GM23338 (cell line): ENCODE measurements around the gene ZMYM4. TPM values are rescaled to one million over a fixed set of nuclear protein-coding genes. Genes with fewer than 3 reads are reported as not detected.

Source experiments
- ATAC-seq: fragments of 200-7000 bp; cut with Tn5 transposase; 3 replicates; pipeline ENCODE4 v1.9.1; 2020
- DNase-seq: peaks from one replicate; pipeline ENCODE4 v3.0.0-alpha.2; 2015; ENCODE audit warnings: low spot score
- H2AFZ ChIP-seq: fragments of 200-600 bp; sonication (generic); 2 replicates; pipeline ENCODE4 v1.8.0; 2016; ENCODE audit warnings: antibody characterized with exemption, mild to moderate bottlenecking, moderate library complexity
- H3F3A ChIP-seq: fragments of 200-600 bp; sonication (generic); replicated peaks from 2 replicates; pipeline ENCODE4 v1.8.0; 2017; ENCODE audit warnings: antibody characterized with exemption, mixed run types, low read depth
- H3K27ac ChIP-seq: fragments of 200-600 bp; sonication (generic); 2 replicates; pipeline ENCODE4 v1.6.1; 2016; ENCODE audit warnings: low read depth
- H3K27me3 ChIP-seq: fragments of 200-600 bp; sonication (generic); 2 replicates; pipeline ENCODE4 v1.8.0; 2016; ENCODE audit warnings: mild to moderate bottlenecking, mixed run types, moderate library complexity; ENCODE audit not compliant: insufficient read depth
- H3K36me3 ChIP-seq: fragments of 200-600 bp; sonication (generic); 2 replicates; pipeline ENCODE4 v1.8.0; 2016; ENCODE audit warnings: mild to moderate bottlenecking; ENCODE audit not compliant: insufficient read depth
- H3K4me1 ChIP-seq: fragments of 200-600 bp; sonication (generic); 2 replicates; pipeline ENCODE4 v1.8.0; 2016; ENCODE audit warnings: mild to moderate bottlenecking, moderate library complexity; ENCODE audit not compliant: insufficient read depth
- H3K4me2 ChIP-seq: fragments of 200-600 bp; sonication (generic); 2 replicates; pipeline ENCODE4 v1.7.1; 2017; ENCODE audit warnings: mixed run types
- H3K4me3 ChIP-seq: fragments of 200-600 bp; sonication (generic); 2 replicates; pipeline ENCODE4 v1.6.1; 2016; ENCODE audit warnings: mixed run types
- H3K79me2 ChIP-seq: fragments of 200-600 bp; sonication (generic); replicated peaks from 2 replicates; pipeline ENCODE4 v1.8.0; 2017; ENCODE audit warnings: mild to moderate bottlenecking; ENCODE audit not compliant: insufficient read depth
- H3K9me2 ChIP-seq: fragments of 200-600 bp; sonication (generic); 2 replicates; pipeline ENCODE4 v1.8.0; 2017; ENCODE audit not compliant: insufficient read depth
- H4K20me1 ChIP-seq: fragments of 200-600 bp; sonication (generic); replicated peaks from 2 replicates; pipeline ENCODE4 v1.8.0; 2017; ENCODE audit warnings: mild to moderate bottlenecking; ENCODE audit not compliant: insufficient read depth
- H3K27ac Mint-ChIP-seq: 2 replicates; pipeline ENCODE4 v1.8.0; 2020; ENCODE audit warnings: inconsistent platforms, mild to moderate bottlenecking, moderate library complexity, mixed read lengths
- H3K27me3 Mint-ChIP-seq: 3 replicates; pipeline ENCODE4 v1.8.0; 2022; ENCODE audit warnings: low read depth, mild to moderate bottlenecking, moderate library complexity, mixed read lengths, inconsistent platforms; ENCODE audit not compliant: insufficient read depth, poor library complexity
- H3K36me3 Mint-ChIP-seq: 3 replicates; pipeline ENCODE4 v1.8.0; 2021; ENCODE audit warnings: low read depth, mild to moderate bottlenecking, inconsistent platforms, moderate library complexity, mixed read lengths
- H3K4me1 Mint-ChIP-seq: 3 replicates; pipeline ENCODE4 v1.8.0; 2020; ENCODE audit warnings: mild to moderate bottlenecking, inconsistent platforms, mixed read lengths
- H3K4me3 Mint-ChIP-seq: 3 replicates; pipeline ENCODE4 v1.8.0; 2021; ENCODE audit warnings: moderate library complexity, mild to moderate bottlenecking, inconsistent platforms, mixed read lengths
- H3K9me3 Mint-ChIP-seq: 3 replicates; pipeline ENCODE4 v1.8.0; 2020; ENCODE audit warnings: moderate library complexity, mild to moderate bottlenecking, inconsistent platforms, mixed read lengths
- CREB1 ChIP-seq: fragments of 250-450 bp; sonication (Bioruptor Pico); IDR thresholded peaks from 2 replicates; pipeline ENCODE4 v1.5.0; 2020; ENCODE audit warnings: low read depth, mild to moderate bottlenecking, moderate library complexity
- EZH2 ChIP-seq: fragments of 200-600 bp; sonication (generic); IDR thresholded peaks from one replicate; pipeline ENCODE4 v1.8.0; 2017; ENCODE audit warnings: antibody characterized with exemption, mild to moderate bottlenecking, low read depth; ENCODE audit not compliant: unreplicated experiment
- EZH2phosphoT487 ChIP-seq: fragments of 200-600 bp; sonication (generic); IDR thresholded peaks from one replicate; pipeline ENCODE4 v1.8.1; 2018; ENCODE audit warnings: antibody characterized with exemption; ENCODE audit not compliant: unreplicated experiment
- JUNB ChIP-seq: IDR thresholded peaks from one replicate; pipeline ENCODE4 v1.6.1; 2016; ENCODE audit warnings: antibody characterized with exemption; ENCODE audit not compliant: unreplicated experiment
- STAT1 ChIP-seq: IDR thresholded peaks from one replicate; pipeline ENCODE4 v1.6.1; 2016; ENCODE audit warnings: antibody characterized with exemption; ENCODE audit not compliant: unreplicated experiment
- ZNF114 ChIP-seq: fragments of 250-450 bp; sonication (Bioruptor Pico); IDR thresholded peaks from 2 replicates; pipeline ENCODE4 v1.5.0; 2020; ENCODE audit warnings: mild to moderate bottlenecking, moderate library complexity
- ZNF331 ChIP-seq: fragments of 250-450 bp; sonication (Bioruptor Pico); IDR thresholded peaks from 2 replicates; pipeline ENCODE4 v1.5.0; 2020; ENCODE audit warnings: low read depth, mild to moderate bottlenecking, moderate library complexity
- polyA plus RNA-seq: library from polyadenylated mRNA; unstranded; fragments of >200 nt; fragmentation: Nextera tagmentation; extraction: Ambion mirVana; gene quantifications from 2 replicates; pipeline ENCODE4 v1.2.1, GENCODE V29; 2016
- total RNA-seq: library from RNA; depleted of rRNA; stranded (reverse); fragments of >200 nt; shearing (Covaris generic); gene quantifications from 2 replicates; pipeline ENCODE4 v1.2.3, GENCODE V29; 2014
- TF ChIP-seq, protein P1 (sequence below), 2 experiments: fragments of 200-600 bp in 1 of 2; sonication (generic) in 1 of 2; conservative IDR thresholded peaks; 2 replicates each; pipeline versions ENCODE4 v1.5.1 to v1.6.1; 2016 to 2017; ENCODE audit warnings: antibody characterized with exemption in 2 of 2, low read depth in 2 of 2, mild to moderate bottlenecking in 2 of 2, moderate library complexity in 1 of 2
- TF ChIP-seq, protein P2 (sequence below): IDR thresholded peaks from one replicate; pipeline ENCODE4 v1.6.1; 2018; ENCODE audit warnings: antibody characterized with exemption; ENCODE audit not compliant: unreplicated experiment
- TF ChIP-seq, protein P3 (sequence below): fragments of 250-450 bp; sonication (Bioruptor Pico); IDR thresholded peaks from 2 replicates; pipeline ENCODE4 v1.5.0; 2020; ENCODE audit warnings: mild to moderate bottlenecking, moderate library complexity

The ZMYM4 gene
- total and polyA plus RNA-seq, 2 experiments from 2014 or later = 65.4 to 68.5 TPM

DNA sequence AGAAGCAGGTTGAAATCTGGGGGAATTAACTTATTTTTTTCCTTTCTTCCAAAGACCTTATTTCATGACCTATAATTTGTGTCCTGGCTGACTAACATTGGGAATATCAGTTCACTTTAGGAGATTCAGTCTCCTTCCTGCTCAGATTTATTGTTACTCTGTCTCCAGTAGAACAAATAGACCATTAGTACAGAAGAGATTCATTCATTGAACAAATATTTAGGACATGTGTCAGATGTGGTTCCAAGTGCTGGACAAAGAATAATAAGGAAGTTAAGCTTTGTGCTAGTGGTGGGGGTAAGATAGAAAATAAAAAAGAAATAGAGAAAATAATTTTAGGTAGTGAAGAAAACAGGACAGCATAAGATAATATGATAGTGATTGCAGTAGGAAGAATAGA, 20.3 kb downstream of the ZMYM4 start:
- Histone ChIP-seq H3K27me3 (no peaks in the 10 kb centered on the region), H3K27ac (peak overlapping the region; percentile 14; the same call in 1 of the 2 replicates), H3K79me2 (peaks cover 97% of the 10 kb centered on the region), H3K36me3 (no peaks in the 10 kb centered on the region), H3F3A (no peaks in the 10 kb centered on the region), H3K9me2 (no peaks in the 10 kb centered on the region), H3K4me2 (no peak overlapping the region), H3K4me3 (no peak overlapping the region), H3K4me1 (no peaks in the 10 kb centered on the region), H4K20me1 (peaks cover 27% of the 10 kb centered on the region), H2AFZ (no peak overlapping the region)
- no peaks in the 10 kb centered on the region for H3K27me3 Mint-ChIP-seq
- no peaks in the 10 kb centered on the region for H3K9me3 Mint-ChIP-seq
- peaks cover 22% of the 10 kb centered on the region; the same call in 2 of the 3 replicates for H3K36me3 Mint-ChIP-seq
- H3K4me3 Mint-ChIP-seq = no peak overlapping the region
- no peak overlapping the region for H3K27ac Mint-ChIP-seq
- TF ChIP-seq CREB1 (CRISPR knock-in tag) = no peak
- TF ChIP-seq JUNB = no peak
- no peak for TF ChIP-seq ZNF331
- no peak for TF ChIP-seq EZH2
- no peak for TF ChIP-seq ZNF114 (CRISPR knock-in tag)
- TF ChIP-seq, protein P1, sequence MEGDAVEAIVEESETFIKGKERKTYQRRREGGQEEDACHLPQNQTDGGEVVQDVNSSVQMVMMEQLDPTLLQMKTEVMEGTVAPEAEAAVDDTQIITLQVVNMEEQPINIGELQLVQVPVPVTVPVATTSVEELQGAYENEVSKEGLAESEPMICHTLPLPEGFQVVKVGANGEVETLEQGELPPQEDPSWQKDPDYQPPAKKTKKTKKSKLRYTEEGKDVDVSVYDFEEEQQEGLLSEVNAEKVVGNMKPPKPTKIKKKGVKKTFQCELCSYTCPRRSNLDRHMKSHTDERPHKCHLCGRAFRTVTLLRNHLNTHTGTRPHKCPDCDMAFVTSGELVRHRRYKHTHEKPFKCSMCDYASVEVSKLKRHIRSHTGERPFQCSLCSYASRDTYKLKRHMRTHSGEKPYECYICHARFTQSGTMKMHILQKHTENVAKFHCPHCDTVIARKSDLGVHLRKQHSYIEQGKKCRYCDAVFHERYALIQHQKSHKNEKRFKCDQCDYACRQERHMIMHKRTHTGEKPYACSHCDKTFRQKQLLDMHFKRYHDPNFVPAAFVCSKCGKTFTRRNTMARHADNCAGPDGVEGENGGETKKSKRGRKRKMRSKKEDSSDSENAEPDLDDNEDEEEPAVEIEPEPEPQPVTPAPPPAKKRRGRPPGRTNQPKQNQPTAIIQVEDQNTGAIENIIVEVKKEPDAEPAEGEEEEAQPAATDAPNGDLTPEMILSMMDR (conservative IDR thresholded peaks at IDR 0.05; ENCODE audit: low read depth in 2 of 2) = no peak
- TF ChIP-seq EZH2phosphoT487 = no peak
- TF ChIP-seq, protein P2, sequence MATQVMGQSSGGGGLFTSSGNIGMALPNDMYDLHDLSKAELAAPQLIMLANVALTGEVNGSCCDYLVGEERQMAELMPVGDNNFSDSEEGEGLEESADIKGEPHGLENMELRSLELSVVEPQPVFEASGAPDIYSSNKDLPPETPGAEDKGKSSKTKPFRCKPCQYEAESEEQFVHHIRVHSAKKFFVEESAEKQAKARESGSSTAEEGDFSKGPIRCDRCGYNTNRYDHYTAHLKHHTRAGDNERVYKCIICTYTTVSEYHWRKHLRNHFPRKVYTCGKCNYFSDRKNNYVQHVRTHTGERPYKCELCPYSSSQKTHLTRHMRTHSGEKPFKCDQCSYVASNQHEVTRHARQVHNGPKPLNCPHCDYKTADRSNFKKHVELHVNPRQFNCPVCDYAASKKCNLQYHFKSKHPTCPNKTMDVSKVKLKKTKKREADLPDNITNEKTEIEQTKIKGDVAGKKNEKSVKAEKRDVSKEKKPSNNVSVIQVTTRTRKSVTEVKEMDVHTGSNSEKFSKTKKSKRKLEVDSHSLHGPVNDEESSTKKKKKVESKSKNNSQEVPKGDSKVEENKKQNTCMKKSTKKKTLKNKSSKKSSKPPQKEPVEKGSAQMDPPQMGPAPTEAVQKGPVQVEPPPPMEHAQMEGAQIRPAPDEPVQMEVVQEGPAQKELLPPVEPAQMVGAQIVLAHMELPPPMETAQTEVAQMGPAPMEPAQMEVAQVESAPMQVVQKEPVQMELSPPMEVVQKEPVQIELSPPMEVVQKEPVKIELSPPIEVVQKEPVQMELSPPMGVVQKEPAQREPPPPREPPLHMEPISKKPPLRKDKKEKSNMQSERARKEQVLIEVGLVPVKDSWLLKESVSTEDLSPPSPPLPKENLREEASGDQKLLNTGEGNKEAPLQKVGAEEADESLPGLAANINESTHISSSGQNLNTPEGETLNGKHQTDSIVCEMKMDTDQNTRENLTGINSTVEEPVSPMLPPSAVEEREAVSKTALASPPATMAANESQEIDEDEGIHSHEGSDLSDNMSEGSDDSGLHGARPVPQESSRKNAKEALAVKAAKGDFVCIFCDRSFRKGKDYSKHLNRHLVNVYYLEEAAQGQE = no peak
- TF ChIP-seq, protein P3, sequence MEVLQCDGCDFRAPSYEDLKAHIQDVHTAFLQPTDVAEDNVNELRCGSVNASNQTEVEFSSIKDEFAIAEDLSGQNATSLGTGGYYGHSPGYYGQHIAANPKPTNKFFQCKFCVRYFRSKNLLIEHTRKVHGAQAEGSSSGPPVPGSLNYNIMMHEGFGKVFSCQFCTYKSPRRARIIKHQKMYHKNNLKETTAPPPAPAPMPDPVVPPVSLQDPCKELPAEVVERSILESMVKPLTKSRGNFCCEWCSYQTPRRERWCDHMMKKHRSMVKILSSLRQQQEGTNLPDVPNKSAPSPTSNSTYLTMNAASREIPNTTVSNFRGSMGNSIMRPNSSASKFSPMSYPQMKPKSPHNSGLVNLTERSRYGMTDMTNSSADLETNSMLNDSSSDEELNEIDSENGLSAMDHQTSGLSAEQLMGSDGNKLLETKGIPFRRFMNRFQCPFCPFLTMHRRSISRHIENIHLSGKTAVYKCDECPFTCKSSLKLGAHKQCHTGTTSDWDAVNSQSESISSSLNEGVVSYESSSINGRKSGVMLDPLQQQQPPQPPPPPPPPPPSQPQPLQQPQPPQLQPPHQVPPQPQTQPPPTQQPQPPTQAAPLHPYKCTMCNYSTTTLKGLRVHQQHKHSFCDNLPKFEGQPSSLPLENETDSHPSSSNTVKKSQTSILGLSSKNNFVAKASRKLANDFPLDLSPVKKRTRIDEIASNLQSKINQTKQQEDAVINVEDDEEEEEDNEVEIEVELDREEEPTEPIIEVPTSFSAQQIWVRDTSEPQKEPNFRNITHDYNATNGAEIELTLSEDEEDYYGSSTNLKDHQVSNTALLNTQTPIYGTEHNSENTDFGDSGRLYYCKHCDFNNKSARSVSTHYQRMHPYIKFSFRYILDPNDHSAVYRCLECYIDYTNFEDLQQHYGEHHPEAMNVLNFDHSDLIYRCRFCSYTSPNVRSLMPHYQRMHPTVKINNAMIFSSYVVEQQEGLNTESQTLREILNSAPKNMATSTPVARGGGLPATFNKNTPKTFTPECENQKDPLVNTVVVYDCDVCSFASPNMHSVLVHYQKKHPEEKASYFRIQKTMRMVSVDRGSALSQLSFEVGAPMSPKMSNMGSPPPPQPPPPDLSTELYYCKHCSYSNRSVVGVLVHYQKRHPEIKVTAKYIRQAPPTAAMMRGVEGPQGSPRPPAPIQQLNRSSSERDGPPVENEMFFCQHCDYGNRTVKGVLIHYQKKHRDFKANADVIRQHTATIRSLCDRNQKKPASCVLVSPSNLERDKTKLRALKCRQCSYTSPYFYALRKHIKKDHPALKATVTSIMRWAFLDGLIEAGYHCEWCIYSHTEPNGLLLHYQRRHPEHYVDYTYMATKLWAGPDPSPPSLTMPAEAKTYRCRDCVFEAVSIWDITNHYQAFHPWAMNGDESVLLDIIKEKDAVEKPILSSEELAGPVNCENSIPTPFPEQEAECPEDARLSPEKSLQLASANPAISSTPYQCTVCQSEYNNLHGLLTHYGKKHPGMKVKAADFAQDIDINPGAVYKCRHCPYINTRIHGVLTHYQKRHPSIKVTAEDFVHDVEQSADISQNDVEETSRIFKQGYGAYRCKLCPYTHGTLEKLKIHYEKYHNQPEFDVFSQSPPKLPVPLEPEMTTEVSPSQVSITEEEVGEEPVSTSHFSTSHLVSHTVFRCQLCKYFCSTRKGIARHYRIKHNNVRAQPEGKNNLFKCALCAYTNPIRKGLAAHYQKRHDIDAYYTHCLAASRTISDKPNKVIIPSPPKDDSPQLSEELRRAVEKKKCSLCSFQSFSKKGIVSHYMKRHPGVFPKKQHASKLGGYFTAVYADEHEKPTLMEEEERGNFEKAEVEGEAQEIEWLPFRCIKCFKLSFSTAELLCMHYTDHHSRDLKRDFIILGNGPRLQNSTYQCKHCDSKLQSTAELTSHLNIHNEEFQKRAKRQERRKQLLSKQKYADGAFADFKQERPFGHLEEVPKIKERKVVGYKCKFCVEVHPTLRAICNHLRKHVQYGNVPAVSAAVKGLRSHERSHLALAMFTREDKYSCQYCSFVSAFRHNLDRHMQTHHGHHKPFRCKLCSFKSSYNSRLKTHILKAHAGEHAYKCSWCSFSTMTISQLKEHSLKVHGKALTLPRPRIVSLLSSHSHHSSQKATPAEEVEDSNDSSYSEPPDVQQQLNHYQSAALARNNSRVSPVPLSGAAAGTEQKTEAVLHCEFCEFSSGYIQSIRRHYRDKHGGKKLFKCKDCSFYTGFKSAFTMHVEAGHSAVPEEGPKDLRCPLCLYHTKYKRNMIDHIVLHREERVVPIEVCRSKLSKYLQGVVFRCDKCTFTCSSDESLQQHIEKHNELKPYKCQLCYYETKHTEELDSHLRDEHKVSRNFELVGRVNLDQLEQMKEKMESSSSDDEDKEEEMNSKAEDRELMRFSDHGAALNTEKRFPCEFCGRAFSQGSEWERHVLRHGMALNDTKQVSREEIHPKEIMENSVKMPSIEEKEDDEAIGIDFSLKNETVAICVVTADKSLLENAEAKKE (CRISPR knock-in tag) = no peak
- no peak for TF ChIP-seq STAT1
- no peak for DNase-seq
- no peak for ATAC-seq
- H3K4me1 Mint-ChIP-seq = no peaks in the 10 kb centered on the region
